ENCODE results near the gene IFT81.
"Not testable (repeated sequence)": the region's sequence is repeated elsewhere in the genome, so short reads cannot be mapped to it uniquely, and the experiment has no call there.

IFT81 gene

GRCh38 chr12:110124269-110124995, at the start of gene IFT81:
Gene IFT81 (plus strand): TSS chr12:110124357. CDS start chr12:110127381, 3,024 bp downstream.
- DNase-seq, result peak; percentile 98

GRCh38 chr12:110075880-110076279, 48.3 kb upstream of the IFT81 start:
- DNase-seq, result no peak

- no peak for DNase-seq
Measured at GRCh38 chr12:110077800-110078199, 46.4 kb upstream of the IFT81 start.

GRCh38 chr12:110079477-110080400, 44.4 kb upstream of the IFT81 start:
- peak; percentile 88 for DNase-seq

GRCh38 chr12:110080410-110080809, 43.7 kb upstream of the IFT81 start:
- no peak for DNase-seq

- DNase-seq, result no peak
Measured at GRCh38 chr12:110084314-110085015, 39.7 kb upstream of the IFT81 start.

GRCh38 chr12:110088216-110088615, 35.9 kb upstream of the IFT81 start:
- not testable (repeated sequence) for DNase-seq

- no peak for DNase-seq
Measured at GRCh38 chr12:110088936-110089335, 35.2 kb upstream of the IFT81 start.

GRCh38 chr12:110090266-110091135, 33.7 kb upstream of the IFT81 start:
- no peak for DNase-seq

- DNase-seq, result no peak
Measured at GRCh38 chr12:110091136-110091711, 32.9 kb upstream of the IFT81 start.

- no peak for DNase-seq
Measured at GRCh38 chr12:110093631-110094311, 30.4 kb upstream of the IFT81 start.

GRCh38 chr12:110100315-110100970, 23.7 kb upstream of the IFT81 start:
- DNase-seq, result peak; percentile 71

- peak; percentile 47 for DNase-seq
Measured at GRCh38 chr12:110102255-110102654, 21.9 kb upstream of the IFT81 start.

GRCh38 chr12:110104188-110105094, 19.7 kb upstream of the IFT81 start:
- DNase-seq, result no peak

GRCh38 chr12:110105159-110105558, 19.0 kb upstream of the IFT81 start:
- DNase-seq, result no peak

GRCh38 chr12:110105986-110106385, 18.2 kb upstream of the IFT81 start:
- DNase-seq, result no peak

GRCh38 chr12:110107369-110108281, 16.5 kb upstream of the IFT81 start:
- DNase-seq, result no peak

- no peak for DNase-seq
Measured at GRCh38 chr12:110108309-110109036, 15.7 kb upstream of the IFT81 start.

All from activated CD4-positive, alpha-beta T cell treated with anti-CD3 and anti-CD28 coated beads, Interleukin-2, Interleukin-6, amounts not matched to agents 100 ng/mL and 50 ng/mL, durations not matched to agents 16 hours and 8 hours (primary cell).